A172 (cell line): ENCODE data around the gene TFCP2. TPM values are rescaled to one million over a fixed set of nuclear protein-coding genes. Genes with fewer than 3 reads are reported as not detected.

Experiments
- total RNA-seq: library from RNA; depleted of rRNA; stranded (reverse); fragments of >200 nt; shearing (Covaris generic); gene quantifications from 2 replicates; pipeline ENCODE4 v1.2.3, GENCODE V29; 2014; rRNA removed

Gene TFCP2
- total RNA-seq, 1 experiment from 2014 or later = 19.7 TPM

Other genes with a start within 250 kb of the TFCP2 start
- not detected in 2 replicates for gene HIGD1C, start 220.6 kb downstream of the TFCP2 start, total RNA-seq
- 41.3 and 51.6 TPM in 2 replicates for gene SLC11A2, start 146.8 kb downstream of the TFCP2 start, total RNA-seq
- 21.9 and 23.7 TPM in 2 replicates for gene LETMD1, start 124.8 kb downstream of the TFCP2 start, total RNA-seq
- 18.4 and 32.3 TPM in 2 replicates for gene CSRNP2, start 89.5 kb downstream of the TFCP2 start, total RNA-seq
- 0.81 and 1.0 TPM in 2 replicates for gene POU6F1, start 44.9 kb upstream of the TFCP2 start, total RNA-seq
- 187 and 225 TPM in 2 replicates for gene DAZAP2, start 65.7 kb upstream of the TFCP2 start, total RNA-seq
- 11.2 and 16.8 TPM in 2 replicates for gene SMAGP, start 97.3 kb upstream of the TFCP2 start, total RNA-seq
- not detected in 2 replicates for gene BIN2, start 151.0 kb upstream of the TFCP2 start, total RNA-seq
- gene CELA1, start 173.5 kb upstream of the TFCP2 start, total RNA-seq = not detected in 2 replicates
- 16.5 and 38.0 TPM in 2 replicates for gene GALNT6, start 218.3 kb upstream of the TFCP2 start, total RNA-seq